Mammary epithelial cell (primary cell): ENCODE data around the gene WDR1.

Source experiments
- CTCF ChIP-seq, 2 donors: IDR thresholded peaks in 1 of 2; conservative IDR thresholded peaks in 1 of 2; 2 replicates each; pipeline ENCODE4 v1.5.1; 2011 to 2012; ENCODE audit warnings: inconsistent platforms in 2 of 2, low read length in 2 of 2, mild to moderate bottlenecking in 2 of 2, control low read depth in 1 of 2, low read depth in 1 of 2; ENCODE audit not compliant: insufficient read depth in 1 of 2; ENCODE audit errors: extremely low read depth in 1 of 2
- EZH2 ChIP-seq: IDR thresholded peaks from 2 replicates; pipeline ENCODE4 v1.6.1; 2012; ENCODE audit warnings: low read length, inconsistent platforms, borderline replicate concordance

GRCh38 chr4:10123227-10124101 is 6.9 kb upstream of the WDR1 start:
- TF ChIP-seq EZH2 (no peak), CTCF (conservative IDR thresholded peaks at IDR 0.05 in 1 of 2, IDR thresholded peaks at IDR 0.05 in 1 of 2; ENCODE audit: extremely low read depth in 1 of 2, insufficient read depth in 1 of 2, low read depth in 1 of 2, low read length in 2 of 2) (no peak)
